Ovary (tissue), 3 donors: ENCODE data around the gene ATP1A4.

Experiments used
- CTCF ChIP-seq, 3 donors: fragments of 450-650 bp in 2 of 3; fragments of 200-600 bp in 1 of 3; IDR thresholded peaks; one replicate each; pipeline versions ENCODE4 v1.5.1 to v1.8.0; 2016 to 2022; ENCODE audit warnings: antibody characterized with exemption in 3 of 3, mild to moderate bottlenecking in 1 of 3
- POLR2A ChIP-seq: fragments of 450-650 bp; IDR thresholded peaks from one replicate; pipeline ENCODE4 v1.6.1; 2017; ENCODE audit warnings: antibody characterized with exemption, mild to moderate bottlenecking, moderate library complexity
- donor health status: DM: no; HTN: no; CAD: no.

- TF ChIP-seq CTCF (IDR thresholded peaks at IDR 0.05) (no peak), POLR2A (no peak)
These were observed 30.6 kb upstream of the ATP1A4 start for GRCh38 chr1:160120797-160121196.
